8988T (cell line): ENCODE measurements around the gene DROSHA.
"Not testable (repeated sequence)": the region's sequence is repeated elsewhere in the genome, so short reads cannot be mapped to it uniquely, and the experiment has no call there.

Source experiments
- DNase-seq: peaks from one replicate; pipeline ENCODE4 v3.0.0; 2011

Gene DROSHA

DNA sequence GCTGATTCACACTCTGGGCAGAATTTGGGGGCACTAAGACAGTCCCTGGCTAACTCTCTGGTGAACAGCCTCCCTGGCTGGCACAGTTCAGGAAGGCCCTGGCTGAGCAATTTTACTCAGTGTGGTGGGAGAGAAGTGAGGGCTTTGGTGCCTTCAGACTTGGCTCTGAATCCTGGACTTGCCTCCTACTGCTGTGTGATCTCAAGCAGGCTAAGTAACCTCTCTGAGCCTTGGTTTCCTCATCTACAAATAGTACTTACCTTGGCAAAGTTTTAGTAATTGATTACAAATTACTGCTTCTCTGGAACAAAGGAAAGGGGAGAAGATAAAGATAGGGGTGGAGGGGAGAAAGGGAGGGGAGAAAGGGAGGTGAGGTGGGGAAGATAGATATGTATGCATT is 153.8 kb downstream of the DROSHA start:
- DNase-seq, result no peak

DNA sequence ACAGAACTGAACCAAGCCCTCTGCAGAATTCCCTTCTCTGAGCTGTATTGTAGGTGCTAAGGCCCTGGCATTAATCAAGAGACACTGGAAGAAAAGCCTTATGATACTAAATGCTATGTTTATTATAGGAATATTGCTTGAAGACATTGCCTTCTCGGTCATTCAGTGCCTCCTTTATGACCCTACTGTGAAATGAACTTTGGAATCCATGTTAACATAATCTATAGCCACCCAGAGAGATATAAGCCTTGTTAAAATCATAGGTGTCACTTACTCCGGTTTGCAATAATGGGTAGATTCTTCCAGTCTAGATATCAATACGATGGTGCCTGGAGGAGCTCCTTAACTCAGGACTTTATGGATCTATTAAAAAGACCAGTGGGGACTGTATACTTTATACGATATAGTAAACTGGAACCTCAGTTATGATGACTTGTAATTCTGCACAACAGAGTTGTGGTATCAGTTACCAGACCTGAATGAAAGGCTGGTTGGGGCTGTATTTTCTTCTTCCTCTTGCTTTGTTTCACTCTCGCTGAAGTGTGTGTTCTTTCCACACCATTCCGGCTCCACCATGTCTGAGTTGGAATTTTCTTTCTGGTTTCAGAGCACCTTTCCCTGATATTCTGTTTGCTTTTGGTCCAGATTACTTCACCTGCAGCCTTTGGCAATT is 154.5 kb downstream of the DROSHA start:
- DNase-seq, result no peak

DNA sequence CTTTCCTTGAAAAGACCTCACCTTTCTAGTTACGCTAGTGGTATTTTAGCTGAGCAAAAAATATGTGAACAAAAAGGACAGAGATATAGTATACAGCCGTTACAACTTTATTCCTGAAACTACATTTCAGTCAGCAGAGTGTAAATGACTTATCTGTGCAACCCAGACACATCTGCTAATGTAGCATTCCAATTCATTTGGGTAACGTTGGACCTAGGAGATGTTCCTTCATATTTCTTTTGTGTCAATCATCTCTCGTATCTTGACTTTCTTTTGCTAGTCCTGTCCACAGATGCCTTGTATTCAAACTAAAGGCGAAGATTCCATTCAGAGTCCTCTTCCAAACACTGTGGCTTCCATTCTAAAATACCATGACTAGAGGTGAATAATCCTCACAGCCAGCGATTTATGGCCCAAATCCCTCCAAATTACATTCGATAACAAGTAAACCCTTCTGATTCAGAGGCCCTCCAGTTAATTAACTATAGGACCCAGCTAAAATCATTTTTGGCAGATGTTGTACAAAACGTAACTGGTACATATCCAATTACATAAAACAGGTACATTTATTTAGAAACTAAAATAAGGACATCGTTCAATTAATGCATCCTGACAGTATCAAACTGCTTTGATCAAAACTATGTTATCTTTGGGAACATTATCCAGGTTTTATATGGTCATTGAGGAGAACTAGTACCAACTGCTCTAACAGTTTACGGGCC is 155.7 kb downstream of the DROSHA start:
- no peak for DNase-seq

DNA sequence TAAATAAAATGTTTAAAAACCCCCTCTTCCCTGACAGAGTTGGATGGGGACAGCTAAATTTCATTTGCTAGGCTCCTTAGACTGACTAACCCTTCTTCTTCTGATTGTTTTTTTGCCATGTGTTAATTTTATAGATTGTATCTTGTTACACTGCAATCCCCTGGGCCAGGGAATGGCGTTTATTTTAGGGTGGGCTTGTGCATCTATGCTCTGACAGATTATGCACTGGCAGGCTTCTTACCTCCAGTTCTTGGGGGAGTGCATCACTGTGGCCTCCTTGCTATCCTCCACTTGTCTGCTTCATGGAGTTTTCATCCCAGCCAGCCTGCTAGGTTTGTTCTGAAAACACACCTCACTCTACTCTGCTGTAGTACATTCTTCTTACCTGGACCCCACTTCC is 159.8 kb downstream of the DROSHA start:
- DNase-seq, result no peak

DNA sequence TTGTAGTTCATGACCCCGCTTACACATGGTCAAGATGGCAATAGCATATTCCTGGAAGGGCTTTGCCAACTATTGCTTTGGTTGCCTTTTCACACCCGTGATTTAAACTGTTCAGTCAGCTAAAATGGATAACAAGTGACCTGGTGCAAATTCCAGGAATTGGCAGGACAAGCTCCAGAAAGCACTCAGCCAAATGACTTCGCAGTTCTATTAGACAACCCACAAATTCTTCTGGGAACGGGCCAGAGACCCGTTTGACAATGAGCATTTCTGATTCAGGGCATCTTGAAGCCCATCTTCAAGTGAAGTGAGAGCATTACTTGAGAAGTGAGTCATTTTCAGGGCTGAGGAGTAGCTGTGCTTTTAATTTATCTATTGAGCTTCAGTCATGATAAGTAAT is 165.0 kb downstream of the DROSHA start:
- DNase-seq, result no peak

DNA sequence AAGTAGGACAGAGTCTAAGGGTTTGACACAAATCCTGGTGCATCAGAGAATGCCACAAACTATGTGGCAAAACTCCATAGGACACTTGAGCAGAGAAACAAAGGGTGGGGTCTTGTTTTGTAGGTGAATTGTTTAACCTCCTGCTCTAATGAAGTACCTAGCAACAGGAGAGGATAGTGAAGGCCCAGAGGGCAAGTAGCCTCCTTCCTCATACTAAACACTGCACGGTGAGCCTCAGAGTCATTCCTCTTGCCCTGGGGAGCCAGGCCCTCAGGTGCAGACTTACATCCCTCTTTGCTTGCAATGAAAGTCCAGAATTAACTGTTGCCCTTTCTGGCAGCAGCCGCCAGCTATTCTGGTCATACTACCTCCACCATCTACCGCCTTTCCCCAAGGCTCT is 166.1 kb downstream of the DROSHA start:
- DNase-seq, result no peak

DNA sequence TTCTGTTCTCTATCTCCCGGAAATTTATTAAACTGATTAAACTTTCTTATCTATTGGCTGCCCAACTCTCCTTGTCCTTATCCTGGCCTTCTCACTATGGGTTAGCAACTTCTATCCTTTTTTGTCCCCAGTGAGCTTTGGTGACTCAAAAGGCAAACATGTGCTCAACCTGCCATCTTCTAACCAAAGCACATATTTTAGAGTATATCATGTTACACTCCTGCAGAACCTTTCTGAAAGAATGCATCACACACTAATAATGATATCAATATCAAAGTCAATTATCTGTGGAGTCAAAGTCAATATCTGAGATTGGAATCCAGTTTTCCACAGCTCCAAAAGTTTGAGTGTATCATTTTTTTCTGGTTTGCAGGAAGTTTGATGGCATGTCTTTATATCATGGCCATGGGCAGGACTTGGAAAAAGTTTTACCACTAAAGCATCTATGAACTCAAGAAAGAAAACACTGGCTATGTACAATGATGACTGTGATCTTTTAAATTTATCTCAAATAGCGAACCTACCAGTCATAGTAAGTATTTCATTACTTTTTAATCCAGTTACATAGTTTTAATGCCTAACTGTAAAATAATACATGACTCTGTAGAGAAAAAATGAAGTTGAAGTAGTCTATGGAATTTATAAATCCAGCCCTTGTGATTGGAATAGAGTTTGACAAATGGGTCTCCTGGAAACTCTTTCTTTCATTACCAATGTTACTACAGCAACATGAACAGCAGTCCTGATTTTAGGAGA is 166.8 kb downstream of the DROSHA start:
- no peak for DNase-seq

DNA sequence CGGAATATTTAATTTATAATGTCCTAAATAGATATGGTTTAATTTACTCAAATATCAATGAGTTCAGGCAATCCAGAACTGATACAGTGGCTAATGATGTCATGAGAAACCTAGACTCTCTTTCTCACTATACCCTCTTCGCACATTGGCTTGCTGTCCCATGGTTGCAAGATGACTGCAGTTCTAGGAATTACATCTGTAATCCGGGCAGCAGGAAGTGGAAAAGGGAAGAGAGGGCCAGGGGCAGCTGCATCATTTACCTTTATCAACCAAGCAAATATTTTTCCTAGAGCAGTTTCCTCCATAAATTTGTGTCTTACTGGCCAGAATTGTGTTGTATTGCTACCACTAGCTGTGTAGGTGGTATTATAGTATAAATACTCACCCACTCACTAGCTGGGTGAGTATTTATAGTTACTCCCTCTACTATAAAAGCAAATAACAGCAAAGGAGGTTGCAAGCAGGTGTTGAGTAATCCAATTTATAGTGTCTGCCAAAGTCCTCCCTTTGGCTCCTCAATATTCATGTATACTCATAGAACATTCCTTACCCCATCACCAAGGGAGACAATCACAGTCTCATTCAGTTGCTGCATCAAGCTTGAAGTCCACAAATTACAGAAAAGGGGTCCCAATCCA is 168.8 kb downstream of the DROSHA start:
- no peak for DNase-seq

DNA sequence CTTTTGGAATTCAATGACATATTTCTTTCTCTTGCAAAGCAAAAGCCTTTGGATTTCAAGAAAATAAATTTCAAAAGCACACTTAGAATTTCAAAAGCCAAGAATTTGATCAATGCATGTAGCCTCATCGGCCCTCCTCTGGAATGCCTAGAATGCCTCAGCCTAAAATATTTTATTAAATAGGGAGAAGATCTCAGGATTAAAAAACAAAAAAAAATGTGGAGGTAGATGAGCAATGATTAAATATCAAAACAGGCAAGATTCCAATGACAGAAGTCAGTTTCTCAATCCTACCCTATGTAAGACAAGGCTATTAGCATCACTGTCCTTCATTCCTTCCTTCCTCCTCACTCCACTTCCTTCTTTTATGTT is 169.4 kb downstream of the DROSHA start:
- DNase-seq, result no peak

DNA sequence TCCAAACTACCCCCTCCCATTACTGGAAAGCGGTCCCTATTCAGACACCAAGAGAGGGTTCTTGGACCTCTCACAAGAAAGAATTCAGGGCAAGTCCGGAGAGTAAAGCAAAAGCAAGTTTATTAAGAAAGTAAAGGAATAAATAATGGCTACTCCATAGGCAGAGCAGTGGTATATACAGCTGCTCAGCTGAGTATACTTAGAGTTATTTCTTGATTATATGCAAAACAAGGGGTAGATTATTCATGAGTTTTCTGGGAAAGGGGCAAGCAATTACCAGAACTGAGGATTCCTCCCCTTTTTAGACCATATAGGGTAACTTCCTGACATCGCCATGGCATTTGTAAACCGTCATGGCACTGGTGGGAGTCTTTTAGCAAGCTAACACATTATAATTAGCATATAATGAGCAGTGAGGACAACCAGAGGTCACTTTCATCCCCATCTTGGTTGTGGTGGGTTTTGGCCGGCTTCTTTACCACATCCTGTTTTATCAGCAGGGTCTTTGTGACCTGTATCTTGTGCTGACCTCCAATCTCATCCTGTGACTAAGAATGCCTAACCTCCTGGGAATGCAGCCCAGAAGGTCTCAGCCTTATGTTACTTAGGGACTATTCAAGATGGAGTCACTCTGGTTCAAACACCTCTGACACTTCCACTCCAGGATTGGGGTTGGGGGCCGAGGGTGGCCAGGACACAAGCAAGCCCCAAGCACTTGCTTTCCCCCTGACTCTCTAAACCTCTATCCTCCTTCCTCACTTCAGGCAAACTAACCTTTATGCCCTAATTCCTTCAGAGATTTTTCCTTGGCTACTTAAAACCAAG is 170.0 kb downstream of the DROSHA start:
- not testable (repeated sequence) for DNase-seq

DNA sequence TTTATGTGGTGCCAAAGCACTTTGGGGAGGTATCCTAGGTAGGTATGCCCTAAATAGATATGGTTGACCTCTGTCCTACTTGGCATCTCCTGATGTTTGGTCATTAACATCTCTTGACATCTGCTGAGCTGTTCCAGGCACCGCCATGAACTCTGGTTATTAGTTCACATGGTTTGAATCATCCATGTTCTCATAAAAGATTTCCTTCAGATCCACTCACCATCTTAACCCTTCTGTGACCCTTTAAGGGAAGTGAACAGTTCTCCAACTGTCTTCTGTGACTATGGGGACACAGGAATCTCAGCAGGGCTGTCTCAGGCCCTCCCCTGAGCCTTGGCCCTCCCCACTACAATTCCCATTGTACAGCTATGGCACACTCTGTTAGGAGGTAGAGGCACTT is 170.7 kb downstream of the DROSHA start:
- DNase-seq, result no peak

DNA sequence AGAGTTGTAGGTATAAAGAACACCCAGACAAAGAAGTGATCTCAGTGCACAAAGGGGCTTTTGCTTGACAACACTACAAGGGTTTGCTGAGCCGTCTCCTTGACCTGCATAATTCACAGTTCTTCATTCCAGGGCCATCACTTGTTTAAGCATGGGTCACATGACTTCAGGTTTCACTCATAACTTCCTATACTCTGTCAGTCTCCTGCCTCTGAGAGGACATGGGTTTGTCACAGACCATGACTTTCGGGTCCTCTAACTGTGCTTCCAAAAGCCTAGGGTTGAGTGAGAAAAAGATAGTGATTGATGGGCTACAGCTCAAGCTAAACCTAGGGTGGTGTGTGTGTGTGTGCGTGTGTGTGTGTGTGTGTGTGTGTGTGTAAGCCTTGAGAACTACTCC is 172.1 kb downstream of the DROSHA start:
- no peak for DNase-seq

DNA sequence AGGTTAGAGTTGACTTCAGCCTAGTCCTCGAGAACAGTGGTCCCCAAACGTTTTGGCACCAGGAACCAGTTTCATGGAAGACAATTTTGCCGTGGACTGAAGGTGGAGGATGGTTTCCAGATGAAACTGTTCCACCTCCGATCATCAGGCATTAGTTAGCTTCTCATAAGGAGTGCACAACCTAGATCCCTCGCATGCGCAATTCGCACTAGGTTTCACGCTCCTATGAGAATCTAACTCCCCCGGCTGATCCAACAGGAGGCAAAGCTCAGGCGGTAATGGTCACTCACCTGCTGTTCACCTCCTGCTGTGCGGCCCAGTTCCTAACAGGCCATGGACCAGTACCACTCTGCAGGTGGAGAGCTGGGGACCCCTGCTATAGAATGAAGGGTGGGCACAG is 174.9 kb downstream of the DROSHA start:
- no peak for DNase-seq

DNA sequence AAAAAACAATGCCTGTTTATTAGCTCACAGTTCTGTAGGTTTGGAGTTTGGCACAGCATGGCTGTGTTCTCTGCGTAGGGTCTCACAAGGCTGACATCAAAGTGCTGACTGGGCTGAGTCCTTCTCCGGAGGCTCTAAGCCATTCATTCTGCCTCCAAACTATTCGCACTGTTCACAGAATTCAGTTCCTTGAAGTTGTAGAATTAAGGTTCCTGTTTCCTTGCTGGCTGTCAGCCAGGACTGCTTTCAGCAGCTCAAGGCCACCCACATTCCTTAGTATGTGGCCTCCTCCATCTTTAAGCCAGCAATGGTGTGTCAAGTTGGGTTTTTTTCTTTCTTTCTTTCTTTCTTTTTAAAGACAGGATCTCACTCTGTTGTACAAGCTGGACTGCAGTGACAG is 176.6 kb downstream of the DROSHA start:
- no peak for DNase-seq
